ENCODE results near the gene SIPA1. TPM values are rescaled to one million over a fixed set of nuclear protein-coding genes. Genes with fewer than 3 reads are reported as not detected.

The SIPA1 gene
- total RNA-seq, 1 experiment from 2014 or later, result 86.9 TPM

DNA sequence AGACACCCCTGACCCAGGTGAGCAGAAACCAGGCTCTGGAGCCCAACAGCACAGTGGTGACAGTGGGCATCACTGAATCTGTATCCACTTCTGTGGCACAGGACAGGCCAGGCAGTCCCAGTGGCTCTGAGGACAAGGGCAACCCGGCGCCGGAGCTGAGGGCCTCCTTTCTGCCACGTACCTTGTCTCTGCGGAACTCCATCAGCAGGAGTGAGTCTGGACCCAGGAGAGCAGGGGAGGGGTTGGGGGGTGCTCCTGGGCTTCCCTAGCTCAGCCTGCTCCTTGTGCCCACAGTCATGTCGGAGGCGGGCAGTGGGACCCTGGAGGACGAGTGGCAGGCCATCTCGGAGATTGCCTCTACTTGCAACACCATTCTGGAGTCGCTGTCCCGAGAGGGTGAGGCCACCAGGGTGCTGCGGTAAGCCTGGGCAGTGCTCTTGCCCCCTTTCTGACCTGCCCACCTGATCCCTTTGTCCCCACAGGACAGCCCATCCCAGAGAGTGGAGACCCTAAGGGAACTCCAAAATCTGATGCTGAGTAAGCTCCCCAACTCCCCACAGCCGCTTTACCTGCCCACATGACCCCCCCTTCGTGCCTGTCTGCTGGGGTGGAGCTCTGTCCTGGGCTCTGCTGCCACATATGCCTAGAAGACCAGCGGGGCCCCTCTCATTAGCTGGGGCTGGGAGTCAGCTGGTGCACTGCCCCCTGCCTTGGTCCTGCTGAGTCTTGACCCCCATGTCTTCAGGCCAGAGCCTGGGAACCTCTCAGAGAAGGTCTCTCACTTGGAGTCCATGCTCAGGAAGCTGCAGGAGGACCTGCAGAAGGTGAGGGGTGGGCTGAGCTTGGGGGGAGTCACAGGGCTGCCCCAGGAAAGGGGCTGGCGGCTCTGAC, 12.0 kb downstream of the SIPA1 start:
- H3K27me3 ChIP-seq (ENCODE audit: control insufficient read depth, insufficient read depth, low read length), result no peaks in the 10 kb centered on the region
- TF ChIP-seq REST (IDR thresholded peaks at IDR 0.05; ENCODE audit: insufficient read depth in 1 of 2, low read depth in 2 of 2, low read length in 1 of 2) (no peak), CTCF (IDR thresholded peaks at IDR 0.05) (no peak), TCF7L2 (IDR thresholded peaks at IDR 0.05; ENCODE audit: low read depth, low read length) (no peak), SIN3A (IDR thresholded peaks at IDR 0.05; ENCODE audit: borderline replicate concordance, insufficient read depth, low read depth, low read length) (no peak), POLR2AphosphoS5 (IDR thresholded peaks at IDR 0.05; ENCODE audit: low read depth, low read length) (no peak)
- H3K36me3 ChIP-seq (ENCODE audit: control insufficient read depth, insufficient read depth, low read length), result no peaks in the 10 kb centered on the region
- H3K4me3 ChIP-seq (ENCODE audit: low read depth in 2 of 2, low read length in 2 of 2), result no peak overlapping the region
- ChIA-PET POLR2A (no interaction called here), CTCF (no interaction called here)
- intact Hi-C loops (cut with micrococcal nuclease; ENCODE audit: unreplicated experiment), result no loop called here
- in situ Hi-C loops (cut with HindIII; ENCODE audit: low pct_unique_long_range_greater_than_20kb, low sequenced_read_pairs), result no loop called here
- peaks cover 21% of the 10 kb centered on the region for H3K4me1 ChIP-seq (ENCODE audit: control insufficient read depth, insufficient read depth, low read length)
- no peaks in the 10 kb centered on the region for H3K9me3 ChIP-seq (ENCODE audit: control insufficient read depth, insufficient read depth, low read depth, low read length)
- no peak for DNase-seq (ENCODE audit: low read depth, low spot score)
- H3K27ac ChIP-seq (ENCODE audit: low read length), result no peak overlapping the region
- ATAC-seq, result no peak
- no TSS peak for BruUV-seq (replicated peaks)

GRCh38 chr11:65650547-65651338, 12.8 kb downstream of the SIPA1 start:
- H3K36me3 ChIP-seq (ENCODE audit: control insufficient read depth, insufficient read depth, low read length), result no peaks in the 10 kb centered on the region
- ChIA-PET CTCF (no interaction called here), POLR2A (interaction anchor here (0.5 kb wide), 1 partner anchor 317 kb away, joined by 3 read pairs; no protein-coding TSS in a partner anchor)
- in situ Hi-C loops (cut with HindIII; ENCODE audit: low pct_unique_long_range_greater_than_20kb, low sequenced_read_pairs), result no loop called here
- no peak for ATAC-seq
- H3K4me1 ChIP-seq (ENCODE audit: control insufficient read depth, insufficient read depth, low read length), result peaks cover 21% of the 10 kb centered on the region
- TF ChIP-seq REST (IDR thresholded peaks at IDR 0.05; ENCODE audit: insufficient read depth in 1 of 2, low read depth in 2 of 2, low read length in 1 of 2) (no peak), CTCF (IDR thresholded peaks at IDR 0.05) (no peak), TCF7L2 (IDR thresholded peaks at IDR 0.05; ENCODE audit: low read depth, low read length) (no peak), POLR2AphosphoS5 (IDR thresholded peaks at IDR 0.05; ENCODE audit: low read depth, low read length) (no peak), SIN3A (IDR thresholded peaks at IDR 0.05; ENCODE audit: borderline replicate concordance, insufficient read depth, low read depth, low read length) (no peak)
- peak overlapping the region; percentile 95; the same call in 1 of the 2 replicates for H3K27ac ChIP-seq (ENCODE audit: low read length)
- H3K4me3 ChIP-seq (ENCODE audit: low read depth in 2 of 2, low read length in 2 of 2), result no peak overlapping the region
- no peak for DNase-seq (ENCODE audit: low read depth, low spot score)
- BruUV-seq (replicated peaks), result no TSS peak
- intact Hi-C loops (cut with micrococcal nuclease; ENCODE audit: unreplicated experiment), result no loop called here
- no peaks in the 10 kb centered on the region for H3K9me3 ChIP-seq (ENCODE audit: control insufficient read depth, insufficient read depth, low read depth, low read length)
- H3K27me3 ChIP-seq (ENCODE audit: control insufficient read depth, insufficient read depth, low read length), result no peaks in the 10 kb centered on the region

Data from Panc1 (cell line).